SK-N-SH treated with all-trans-retinoic acid at 6 μM for 48 hours (cell line): ENCODE results near the gene ARID1A.

Source experiments
- ATAC-seq: fragments of 200-7000 bp; cut with Tn5 transposase; 3 replicates; pipeline ENCODE4 v1.9.1; 2020; ENCODE audit warnings: mild to moderate bottlenecking, moderate library complexity
- ARNTL ChIP-seq: fragments of 450-650 bp; formaldehyde crosslinking; IDR thresholded peaks from 2 replicates; pipeline ENCODE4 v1.5.0; 2020; ENCODE audit warnings: low read depth, mild to moderate bottlenecking, moderate library complexity, borderline replicate concordance
- CSDC2 ChIP-seq: fragments of 250-450 bp; sonication (Bioruptor Pico); IDR thresholded peaks from 2 replicates; pipeline ENCODE4 v1.5.0; 2020; ENCODE audit warnings: mild to moderate bottlenecking, moderate library complexity
- CSRNP3 ChIP-seq: fragments of 250-450 bp; sonication (Bioruptor Pico); IDR thresholded peaks from 2 replicates; pipeline ENCODE4 v1.5.1; 2021; ENCODE audit warnings: mild to moderate bottlenecking, moderate library complexity
- GLIS3 ChIP-seq: fragments of 250-450 bp; sonication (Bioruptor Pico); IDR thresholded peaks from 2 replicates; pipeline ENCODE4 v1.5.0; 2020; ENCODE audit warnings: mild to moderate bottlenecking, moderate library complexity
- ISL1 ChIP-seq: fragments of 250-450 bp; sonication (Bioruptor Pico); IDR thresholded peaks from 2 replicates; pipeline ENCODE4 v2.1.2; 2022; ENCODE audit warnings: mild to moderate bottlenecking, moderate library complexity
- OSR1 ChIP-seq: fragments of 250-450 bp; sonication (Bioruptor Pico); IDR thresholded peaks from 2 replicates; pipeline ENCODE4 v1.8.0; 2022; ENCODE audit warnings: moderate library complexity, mild to moderate bottlenecking, inconsistent platforms
- POU6F1 ChIP-seq: fragments of 250-450 bp; sonication (Bioruptor Pico); IDR thresholded peaks from 2 replicates; pipeline ENCODE4 v1.8.0; 2021; ENCODE audit warnings: low read depth, mild to moderate bottlenecking, moderate library complexity, borderline replicate concordance
- PPARA ChIP-seq: fragments of 250-450 bp; sonication (Bioruptor Pico); IDR thresholded peaks from 2 replicates; pipeline ENCODE4 v1.5.0; 2020; ENCODE audit warnings: mild to moderate bottlenecking, borderline replicate concordance
- RARB ChIP-seq: fragments of 250-450 bp; sonication (Bioruptor Pico); IDR thresholded peaks from 2 replicates; pipeline ENCODE4 v1.8.0; 2021; ENCODE audit warnings: mild to moderate bottlenecking, moderate library complexity
- SNAI2 ChIP-seq: fragments of 250-450 bp; sonication (Bioruptor Pico); IDR thresholded peaks from 2 replicates; pipeline ENCODE4 v1.5.0; 2020; ENCODE audit warnings: mild to moderate bottlenecking, moderate library complexity
- TCF4 ChIP-seq: fragments of 250-450 bp; sonication (Bioruptor Pico); IDR thresholded peaks from 2 replicates; pipeline ENCODE4 v1.8.0; 2021; ENCODE audit warnings: mild to moderate bottlenecking, moderate library complexity, borderline replicate concordance
- TOX ChIP-seq: fragments of 250-450 bp; sonication (Bioruptor Pico); IDR thresholded peaks from 2 replicates; pipeline ENCODE4 v1.8.0; 2021; ENCODE audit warnings: mild to moderate bottlenecking, moderate library complexity, borderline replicate concordance
- TSHZ2 ChIP-seq: fragments of 250-450 bp; sonication (Bioruptor Pico); IDR thresholded peaks from 2 replicates; pipeline ENCODE4 v1.5.0; 2020; ENCODE audit warnings: mild to moderate bottlenecking, moderate library complexity
- ZFP3 ChIP-seq: fragments of 250-450 bp; sonication (Bioruptor Pico); IDR thresholded peaks from 2 replicates; pipeline ENCODE4 v1.5.0; 2020; ENCODE audit warnings: mild to moderate bottlenecking, moderate library complexity
- ZFP30 ChIP-seq: fragments of 450-650 bp; formaldehyde crosslinking; IDR thresholded peaks from 2 replicates; pipeline ENCODE4 v1.5.0; 2022; ENCODE audit warnings: mild to moderate bottlenecking, moderate library complexity
- ZNF565 ChIP-seq: fragments of 450-650 bp; formaldehyde crosslinking; conservative IDR thresholded peaks from 2 replicates; pipeline ENCODE4 v1.5.0; 2020; ENCODE audit warnings: low read depth, mild to moderate bottlenecking, moderate library complexity
- ZNF70 ChIP-seq: fragments of 450-650 bp; formaldehyde crosslinking; IDR thresholded peaks from 2 replicates; pipeline ENCODE4 v1.5.0; 2020; ENCODE audit warnings: mild to moderate bottlenecking, moderate library complexity
- TF ChIP-seq, protein P1 (sequence below): fragments of 250-450 bp; sonication (Bioruptor Pico); IDR thresholded peaks from 2 replicates; pipeline ENCODE4 v1.5.1; 2020; ENCODE audit warnings: low read depth, mild to moderate bottlenecking, moderate library complexity
- TF ChIP-seq, protein P2 (sequence below): fragments of 250-450 bp; sonication (Bioruptor Pico); IDR thresholded peaks from 2 replicates; pipeline ENCODE4 v1.8.0; 2020; ENCODE audit warnings: mild to moderate bottlenecking, moderate library complexity, borderline replicate concordance

ARID1A gene

GRCh38 chr1:26677306-26678115, 18.3 kb upstream of the ARID1A start:
- no peak for TF ChIP-seq ZFP30 (CRISPR knock-in tag)
- TF ChIP-seq TSHZ2, result no peak
- no peak for TF ChIP-seq ZNF70 (CRISPR knock-in tag)
- no peak for TF ChIP-seq ZFP3 (CRISPR knock-in tag)
- TF ChIP-seq, protein P1, sequence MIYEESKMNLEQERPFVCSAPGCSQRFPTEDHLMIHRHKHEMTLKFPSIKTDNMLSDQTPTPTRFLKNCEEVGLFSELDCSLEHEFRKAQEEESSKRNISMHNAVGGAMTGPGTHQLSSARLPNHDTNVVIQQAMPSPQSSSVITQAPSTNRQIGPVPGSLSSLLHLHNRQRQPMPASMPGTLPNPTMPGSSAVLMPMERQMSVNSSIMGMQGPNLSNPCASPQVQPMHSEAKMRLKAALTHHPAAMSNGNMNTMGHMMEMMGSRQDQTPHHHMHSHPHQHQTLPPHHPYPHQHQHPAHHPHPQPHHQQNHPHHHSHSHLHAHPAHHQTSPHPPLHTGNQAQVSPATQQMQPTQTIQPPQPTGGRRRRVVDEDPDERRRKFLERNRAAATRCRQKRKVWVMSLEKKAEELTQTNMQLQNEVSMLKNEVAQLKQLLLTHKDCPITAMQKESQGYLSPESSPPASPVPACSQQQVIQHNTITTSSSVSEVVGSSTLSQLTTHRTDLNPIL (CRISPR knock-in tag), result no peak
- no peak for TF ChIP-seq GLIS3 (CRISPR knock-in tag)
- TF ChIP-seq, protein P2, sequence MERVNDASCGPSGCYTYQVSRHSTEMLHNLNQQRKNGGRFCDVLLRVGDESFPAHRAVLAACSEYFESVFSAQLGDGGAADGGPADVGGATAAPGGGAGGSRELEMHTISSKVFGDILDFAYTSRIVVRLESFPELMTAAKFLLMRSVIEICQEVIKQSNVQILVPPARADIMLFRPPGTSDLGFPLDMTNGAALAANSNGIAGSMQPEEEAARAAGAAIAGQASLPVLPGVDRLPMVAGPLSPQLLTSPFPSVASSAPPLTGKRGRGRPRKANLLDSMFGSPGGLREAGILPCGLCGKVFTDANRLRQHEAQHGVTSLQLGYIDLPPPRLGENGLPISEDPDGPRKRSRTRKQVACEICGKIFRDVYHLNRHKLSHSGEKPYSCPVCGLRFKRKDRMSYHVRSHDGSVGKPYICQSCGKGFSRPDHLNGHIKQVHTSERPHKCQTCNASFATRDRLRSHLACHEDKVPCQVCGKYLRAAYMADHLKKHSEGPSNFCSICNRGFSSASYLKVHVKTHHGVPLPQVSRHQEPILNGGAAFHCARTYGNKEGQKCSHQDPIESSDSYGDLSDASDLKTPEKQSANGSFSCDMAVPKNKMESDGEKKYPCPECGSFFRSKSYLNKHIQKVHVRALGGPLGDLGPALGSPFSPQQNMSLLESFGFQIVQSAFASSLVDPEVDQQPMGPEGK (CRISPR knock-in tag), result no peak
- no peak for TF ChIP-seq SNAI2
- TF ChIP-seq ZNF565, result no peak
- TF ChIP-seq TOX (CRISPR knock-in tag), result no peak
- TF ChIP-seq PPARA (CRISPR knock-in tag), result no peak
- ATAC-seq, result peak; percentile 99

DNA sequence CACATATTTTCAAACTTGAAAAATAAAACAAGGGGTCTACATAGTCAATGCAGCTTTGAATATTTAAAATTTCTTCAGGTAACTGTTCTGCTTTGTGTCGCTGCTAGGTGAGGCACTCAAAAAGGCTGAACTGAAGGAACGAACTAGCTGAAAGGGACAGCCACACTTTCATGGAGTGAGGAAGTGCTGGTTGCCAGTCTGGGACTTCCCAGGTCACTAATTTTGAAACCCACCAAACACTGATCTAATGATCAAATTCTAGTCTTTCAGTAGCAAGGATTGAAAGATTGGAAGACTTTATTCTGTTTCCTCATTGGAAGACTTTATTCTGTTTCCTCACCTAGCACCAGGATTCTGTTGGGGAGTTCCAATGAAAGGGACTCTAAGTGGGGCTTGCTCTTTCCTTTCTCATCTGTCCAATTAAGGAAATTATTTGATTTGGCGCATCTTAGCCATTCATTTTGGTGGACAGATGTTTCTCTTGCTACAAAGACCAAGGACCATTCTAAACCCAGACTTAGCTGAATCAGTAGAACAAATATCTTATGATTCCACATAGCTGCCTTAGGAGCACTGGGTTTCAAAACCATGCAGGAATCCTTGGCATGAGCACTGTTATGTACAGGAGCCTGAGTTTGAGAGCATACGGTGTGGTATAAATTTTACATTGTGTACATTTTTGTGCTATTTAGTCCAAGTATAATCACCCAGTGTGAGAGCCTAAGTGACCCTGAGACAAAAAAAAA, 10.9 kb upstream of the ARID1A start:
- ATAC-seq, result no peak
- TF ChIP-seq TCF4 (CRISPR knock-in tag) (no peak), CSDC2 (CRISPR knock-in tag) (no peak), OSR1 (no peak), POU6F1 (no peak), ISL1 (CRISPR knock-in tag) (no peak), RARB (CRISPR knock-in tag) (no peak), ZNF70 (CRISPR knock-in tag) (no peak), ARNTL (CRISPR knock-in tag) (no peak), CSRNP3 (CRISPR knock-in tag) (no peak), ZNF565 (no peak)
- TF ChIP-seq, protein P2 (CRISPR knock-in tag), result no peak
- TF ChIP-seq, protein P1 (CRISPR knock-in tag), result no peak
